HG03558 (cell line): ENCODE data around the gene GABPB1.

Experiments used
- ATAC-seq: cut with Tn5 transposase; IDR thresholded peaks from one replicate; pipeline ENCODE4 v1.9.1; 2021; ENCODE audit warnings: moderate number of reproducible peaks; ENCODE audit not compliant: unreplicated experiment; ENCODE audit errors: extremely low read depth

The GABPB1 gene

DNA sequence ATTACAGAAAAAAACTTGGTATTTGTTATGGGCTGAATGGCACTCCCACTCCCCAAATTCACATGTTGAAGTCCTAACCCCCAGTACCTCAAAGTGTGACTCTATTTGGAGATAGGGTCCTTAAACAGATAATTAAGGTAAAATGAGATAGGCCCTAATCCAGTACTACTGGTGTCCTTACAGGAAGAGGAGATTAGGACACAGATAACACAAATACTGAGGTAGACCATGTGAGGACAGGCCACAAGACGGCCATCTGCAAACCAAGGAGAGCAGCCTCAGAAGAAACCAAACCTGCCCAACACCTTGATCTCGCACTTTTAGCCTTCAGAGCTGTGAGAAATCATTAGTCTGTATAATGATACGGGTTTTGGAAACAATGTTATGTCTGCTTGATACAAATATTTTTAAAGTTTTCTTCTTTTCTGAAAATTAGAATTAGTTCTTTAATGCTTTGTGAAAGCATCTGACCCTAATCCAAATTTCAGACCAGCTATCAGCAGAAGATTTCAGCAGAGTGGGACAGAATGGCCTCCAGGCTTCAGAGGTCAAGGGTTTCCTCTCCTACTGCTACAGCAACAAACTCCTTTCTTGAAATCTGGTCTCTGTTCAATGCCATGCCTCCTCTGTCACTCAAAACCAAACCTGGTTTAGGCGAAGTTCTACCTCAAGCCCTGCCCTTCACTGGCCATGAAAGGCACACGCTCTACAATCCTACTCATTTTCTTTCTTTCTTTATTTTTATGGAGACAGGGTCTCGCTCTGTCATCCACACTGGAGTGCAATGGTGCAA lies 67.5 kb downstream of the GABPB1 start:
- no peak for ATAC-seq

DNA sequence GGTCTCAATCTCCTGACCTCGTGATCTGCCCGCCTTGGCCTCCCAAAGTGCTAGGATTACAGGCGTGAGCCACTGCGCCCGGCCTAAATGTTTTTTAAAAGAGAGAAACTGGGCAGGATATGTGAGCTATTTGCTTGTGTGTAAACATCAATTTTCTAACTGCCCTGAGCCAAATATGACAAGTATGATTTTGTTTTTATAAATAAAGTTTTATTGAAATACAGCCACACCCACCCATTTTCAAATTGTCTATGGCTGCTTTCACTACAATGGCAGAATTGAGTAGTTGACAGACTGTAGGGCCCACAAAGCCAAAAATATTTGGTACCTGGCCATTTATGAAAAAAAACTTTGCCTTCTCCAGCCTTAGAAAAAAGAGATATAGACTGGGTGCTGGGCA lies 73.6 kb downstream of the GABPB1 start:
- ATAC-seq = no peak

GRCh38 chr15:50280271-50280670 lies 74.7 kb downstream of the GABPB1 start:
- ATAC-seq = no peak

DNA sequence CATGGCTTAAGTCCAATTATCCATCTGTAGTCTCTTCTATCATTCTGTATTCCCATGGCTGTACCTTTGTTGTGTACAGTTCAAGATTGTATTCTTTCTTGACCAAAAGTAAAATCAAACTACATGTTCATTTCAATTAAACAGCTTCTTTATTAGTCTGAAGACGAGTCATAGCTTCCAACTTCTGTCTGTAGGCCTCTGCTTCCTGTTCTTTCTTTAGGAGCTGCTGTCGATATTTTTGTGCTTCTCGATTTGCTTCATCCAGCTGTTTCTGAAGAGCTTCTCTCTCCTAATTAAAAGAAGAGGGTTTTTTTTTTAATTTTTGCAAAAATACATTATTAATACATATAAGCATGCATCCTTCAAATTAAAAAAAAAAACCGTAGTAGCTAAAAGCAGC lies 76.5 kb downstream of the GABPB1 start:
- ATAC-seq = no peak

GRCh38 chr15:50277370-50277769 lies 77.6 kb downstream of the GABPB1 start:
- ATAC-seq = no peak

GRCh38 chr15:50275908-50276307 lies 79.1 kb downstream of the GABPB1 start:
- no peak for ATAC-seq

GRCh38 chr15:50275091-50275490 lies 79.9 kb downstream of the GABPB1 start:
- ATAC-seq = no peak

DNA sequence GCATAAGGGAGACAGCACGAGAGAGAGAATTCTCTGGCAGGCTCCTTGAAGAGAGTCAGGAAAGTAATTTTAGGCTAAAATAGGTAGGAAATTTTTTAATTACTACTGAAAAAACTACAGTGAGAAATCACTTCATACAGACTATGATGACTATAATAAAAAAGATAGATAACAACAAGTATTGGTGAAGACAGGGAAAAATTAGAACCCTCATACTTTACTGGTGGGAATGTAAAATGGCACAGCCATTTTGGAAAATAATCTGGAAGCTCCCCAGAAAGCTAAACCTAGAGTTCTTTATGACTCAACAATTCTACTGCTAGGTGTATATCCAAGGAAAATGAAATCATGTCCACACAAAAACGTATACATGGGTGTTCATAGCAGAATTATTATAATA lies 87.4 kb downstream of the GABPB1 start:
- no peak for ATAC-seq

DNA sequence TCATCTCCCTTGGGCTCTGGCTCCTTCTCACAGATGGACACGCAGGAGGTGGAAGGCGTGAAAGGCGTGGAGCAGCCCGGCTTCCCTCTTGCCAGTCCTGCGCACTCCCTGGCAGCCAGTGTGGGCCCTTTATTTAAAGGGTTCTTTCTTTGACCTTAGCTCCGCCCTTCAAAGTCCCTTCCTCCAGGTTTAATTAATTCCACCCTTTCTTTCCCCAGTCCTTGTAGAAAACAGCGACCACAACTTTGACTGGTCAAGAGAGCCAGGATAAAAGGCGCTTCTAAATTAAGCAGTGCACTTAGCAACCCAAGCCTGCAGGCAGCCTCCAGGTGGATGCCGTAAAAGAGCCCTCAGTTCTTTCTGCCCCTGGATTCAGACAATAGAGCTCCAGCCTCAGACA lies 89.4 kb downstream of the GABPB1 start, which contains the start of gene HDC:
TSS of gene HDC (minus strand) at position 107 of the 400 bp plus-strand sequence. CDS start at position 4, 103 bp downstream.
- no peak for ATAC-seq

- ATAC-seq = no peak
Observed at GRCh38 chr15:50262533-50262932, 92.5 kb downstream of the GABPB1 start.

- ATAC-seq = no peak
Observed at GRCh38 chr15:50261981-50262380, 93.0 kb downstream of the GABPB1 start.

DNA sequence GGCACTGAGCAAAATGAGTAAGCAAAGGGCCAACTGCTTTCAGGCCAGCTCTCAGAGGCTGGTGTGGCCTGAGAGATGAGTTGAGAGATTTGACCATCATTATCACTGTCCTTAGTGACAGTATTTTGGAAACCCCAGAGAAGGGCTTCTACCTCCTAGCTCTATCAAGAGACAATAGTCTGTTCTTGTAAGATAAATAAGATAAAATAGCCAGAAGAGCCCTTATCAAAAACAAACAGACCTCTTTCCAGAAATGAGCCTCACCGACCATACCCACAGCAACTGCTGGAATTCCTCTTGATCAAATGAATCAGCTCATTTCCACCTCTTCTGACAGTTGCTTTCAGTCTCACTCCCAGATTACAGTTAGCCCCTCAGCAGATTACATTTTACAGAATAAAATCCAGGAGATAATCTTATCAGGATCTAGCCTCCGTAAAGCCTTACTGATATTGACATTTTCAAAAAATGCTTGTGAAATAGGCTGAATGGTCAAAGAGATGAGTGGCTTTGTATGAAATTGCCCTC lies 94.0 kb downstream of the GABPB1 start:
- ATAC-seq = no peak

GRCh38 chr15:50259276-50259675 lies 95.7 kb downstream of the GABPB1 start:
- no peak for ATAC-seq

DNA sequence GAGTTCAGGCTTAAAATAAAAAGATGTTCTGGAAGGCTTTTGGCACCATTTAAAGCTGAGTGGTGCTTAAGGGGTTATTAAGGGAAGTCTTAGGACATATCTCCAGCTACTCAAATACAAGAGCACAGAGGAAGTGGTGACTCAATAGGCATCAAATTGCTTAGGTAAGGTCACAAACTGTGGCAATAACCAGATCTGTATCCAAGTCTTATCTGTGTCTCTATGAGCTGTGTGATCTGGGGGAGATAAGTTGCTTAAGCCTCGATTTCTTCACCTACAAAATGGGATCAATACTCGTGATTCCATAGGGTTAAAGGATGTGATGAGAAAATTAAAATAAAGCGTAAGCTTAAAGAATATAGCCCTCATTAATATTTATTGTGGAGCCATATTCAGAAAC lies 97.1 kb downstream of the GABPB1 start:
- ATAC-seq = no peak

DNA sequence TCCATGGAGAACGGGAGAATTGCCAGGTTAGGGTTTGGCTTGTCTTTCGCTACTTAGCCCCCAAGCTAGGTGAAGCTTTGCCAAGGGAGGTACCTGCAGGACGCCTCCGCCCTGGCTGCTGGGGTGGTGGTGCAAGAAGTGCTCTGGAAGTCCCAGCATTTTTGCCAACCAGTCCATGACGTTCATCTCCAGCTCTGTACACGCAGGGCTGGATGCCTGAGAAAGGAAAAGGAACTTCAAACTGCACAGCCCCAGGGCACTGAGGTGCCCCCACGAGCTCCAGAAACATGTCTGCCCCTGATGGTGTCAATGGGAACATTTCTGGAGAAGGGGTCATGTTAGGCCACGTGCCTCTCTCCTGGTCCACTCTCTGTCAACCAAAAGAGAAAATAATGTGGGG lies 97.7 kb downstream of the GABPB1 start:
- no peak for ATAC-seq

DNA sequence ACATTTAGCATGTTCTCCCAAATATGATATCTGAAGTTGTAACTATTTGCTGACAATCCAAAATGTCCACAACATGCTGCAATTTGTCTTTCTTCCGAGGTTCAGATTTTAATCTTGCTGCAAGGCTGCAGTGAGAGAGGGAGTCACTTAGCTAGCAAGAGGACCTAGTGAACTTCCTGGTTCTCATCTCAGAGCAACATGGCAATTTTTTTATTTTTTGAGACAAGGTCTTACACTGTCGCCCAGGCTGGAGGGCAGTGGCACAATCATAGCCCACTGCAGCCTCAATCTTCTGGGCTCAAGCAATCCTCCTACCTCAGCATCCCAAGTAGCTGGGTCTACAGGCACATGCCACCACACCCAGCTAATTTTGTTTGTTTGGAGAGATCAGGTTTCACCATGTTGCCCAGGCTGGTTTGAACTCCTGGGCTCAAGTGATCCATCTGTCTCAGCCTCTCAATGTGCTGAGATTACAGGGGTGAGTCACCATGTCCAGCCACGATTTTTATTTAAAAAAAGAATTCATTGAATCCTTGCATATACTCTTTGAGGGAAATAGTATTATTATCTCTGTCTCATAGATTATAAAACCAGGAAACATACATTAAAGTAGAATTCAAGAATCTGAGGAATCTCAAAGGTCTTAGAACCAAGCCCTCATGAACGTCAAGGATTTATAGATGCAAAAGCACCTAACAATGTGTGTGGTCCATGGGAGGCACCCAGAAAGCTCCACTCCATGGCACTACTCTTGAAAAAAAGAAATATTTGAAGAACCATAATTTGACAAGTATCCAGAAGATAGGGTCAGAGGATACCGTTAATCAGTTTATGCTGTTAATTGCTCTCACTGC lies 98.6 kb downstream of the GABPB1 start:
- no peak for ATAC-seq

GRCh38 chr15:50252556-50252955 lies 102.4 kb downstream of the GABPB1 start:
- no peak for ATAC-seq

DNA sequence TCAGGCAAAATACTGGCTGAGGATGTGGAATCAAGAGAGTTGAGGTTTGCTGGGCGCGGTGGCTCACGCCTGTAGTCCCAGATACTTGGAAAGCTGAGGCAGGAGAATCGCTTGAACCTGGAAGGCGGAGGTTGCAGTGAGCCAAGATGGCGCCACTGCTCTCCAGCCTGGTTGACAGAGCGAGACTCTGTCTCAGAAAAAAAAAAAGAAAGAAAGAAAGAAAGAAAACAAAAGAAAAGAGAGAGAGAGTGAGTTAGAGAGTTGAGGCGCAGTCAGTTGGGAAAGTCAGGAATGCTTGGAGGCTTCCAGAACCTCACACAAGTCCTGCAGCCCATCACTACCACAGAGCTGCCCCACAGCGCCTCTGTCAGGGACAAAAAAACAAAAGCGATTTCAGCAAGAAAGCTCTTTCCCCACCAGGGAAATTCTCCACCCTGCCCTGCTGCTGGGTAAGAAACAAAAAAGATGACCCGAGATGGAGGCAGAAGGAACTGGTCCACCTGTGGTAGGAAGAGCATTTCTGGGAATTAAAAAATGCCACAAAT lies 103.3 kb downstream of the GABPB1 start:
- no peak for ATAC-seq

- no peak for ATAC-seq
Observed at GRCh38 chr15:50250760-50251394, 104.1 kb downstream of the GABPB1 start.

DNA sequence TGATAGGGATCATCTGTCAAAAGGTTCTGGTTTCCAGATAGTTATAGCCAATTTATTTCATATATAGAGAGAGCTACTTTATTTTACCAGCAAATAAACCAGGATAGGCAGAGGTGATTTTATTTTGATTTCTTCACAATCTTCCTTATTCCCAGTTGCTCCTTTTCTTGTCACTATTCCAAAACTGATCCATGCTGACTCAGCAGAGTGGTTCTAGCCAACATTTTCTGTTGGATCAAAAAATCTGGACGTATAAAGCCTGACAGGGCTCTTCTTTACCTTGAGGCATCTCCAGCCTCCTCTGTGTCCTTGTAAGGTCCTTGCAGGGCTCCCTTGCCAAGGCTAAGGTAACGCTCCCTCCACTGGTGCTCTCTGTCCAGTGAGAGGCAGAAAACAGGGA lies 105.3 kb downstream of the GABPB1 start:
- no peak for ATAC-seq
